CD4-positive, alpha-beta memory T cell (primary cell): ENCODE results near the gene ALK. TPM values are rescaled to one million over a fixed set of nuclear protein-coding genes. Genes with fewer than 3 reads are reported as not detected.

Experiments
- CTCF ChIA-PET: fragments of 350-600 bp; sonication (Branson Sonifier 250); formaldehyde crosslinking; loops from one replicate; lab custom pipeline; 2021; ENCODE audit warnings: inconsistent platforms; ENCODE audit not compliant: partially characterized antibody; lab: Charles Lee
- POLR2A ChIA-PET: fragments of 350-600 bp; sonication (Branson Sonifier 250); formaldehyde crosslinking; loops from one replicate; lab custom pipeline; 2021; ENCODE audit not compliant: partially characterized antibody; lab: Charles Lee
- DNase-seq, 5 donors: peaks; one replicate each; pipeline versions ENCODE4 v3.0.0 to v3.0.0-alpha.2; 2020 to 2022; ENCODE audit warnings: mixed read lengths in 1 of 5
- H3K27ac ChIP-seq: one replicate; pipeline ENCODE4 v1.7.0; 2013; ENCODE audit warnings: low read depth, low read length
- H3K27me3 ChIP-seq: 2 replicates; pipeline ENCODE4 v1.7.0; 2013; ENCODE audit warnings: mild to moderate bottlenecking, low read length, moderate library complexity; ENCODE audit not compliant: insufficient read depth
- H3K36me3 ChIP-seq: 2 replicates; pipeline ENCODE4 v1.7.0; 2013; ENCODE audit warnings: mild to moderate bottlenecking, low read length, moderate library complexity; ENCODE audit not compliant: insufficient read depth
- H3K4me1 ChIP-seq: 2 replicates; pipeline ENCODE4 v1.7.0; 2013; ENCODE audit warnings: mild to moderate bottlenecking, low read length, moderate library complexity; ENCODE audit not compliant: insufficient read depth
- H3K4me3 ChIP-seq, 2 donors: one replicate each; pipeline ENCODE4 v1.7.0; 2013; ENCODE audit warnings: low read length in 2 of 2, mild to moderate bottlenecking in 1 of 2
- H3K9me3 ChIP-seq, 2 donors: one replicate each; pipeline ENCODE4 v1.7.0; 2013; ENCODE audit warnings: low read length in 2 of 2, control low read depth in 1 of 2; ENCODE audit not compliant: control insufficient read depth in 1 of 2
- H3K27ac Mint-ChIP-seq, 7 donors: one replicate each; pipeline ENCODE4 v1.8.0; 2020 to 2021; ENCODE audit warnings: mixed read lengths in 7 of 7, mild to moderate bottlenecking in 6 of 7, inconsistent platforms in 3 of 7, moderate library complexity in 3 of 7
- H3K27me3 Mint-ChIP-seq, 2 donors: one replicate each; pipeline ENCODE4 v1.8.0; 2020 to 2021; ENCODE audit warnings: mixed read lengths in 2 of 2
- H3K36me3 Mint-ChIP-seq, 2 donors: one replicate each; pipeline ENCODE4 v1.8.0; 2020 to 2021; ENCODE audit warnings: mixed read lengths in 2 of 2, inconsistent platforms in 1 of 2, mild to moderate bottlenecking in 1 of 2
- H3K4me1 Mint-ChIP-seq, 4 donors: one replicate each; pipeline ENCODE4 v1.8.0; 2020 to 2021; ENCODE audit warnings: mixed read lengths in 4 of 4, mild to moderate bottlenecking in 1 of 4
- H3K4me3 Mint-ChIP-seq, 8 donors: one replicate each; pipeline ENCODE4 v1.8.0; 2020 to 2021; ENCODE audit warnings: mixed read lengths in 8 of 8, mild to moderate bottlenecking in 7 of 8, moderate library complexity in 6 of 8, inconsistent platforms in 3 of 8
- H3K9me3 Mint-ChIP-seq, 8 donors: one replicate each; pipeline ENCODE4 v1.8.0; 2020 to 2021; ENCODE audit warnings: mixed read lengths in 8 of 8, mild to moderate bottlenecking in 5 of 8, inconsistent platforms in 3 of 8, moderate library complexity in 1 of 8
- intact Hi-C: fragments of 100-400 bp; cut with micrococcal nuclease; formaldehyde crosslinking; loops from one replicate; pipeline ENCODE4 v1.15.1; 2023
- polyA plus RNA-seq, 2 donors: library from polyadenylated mRNA; unstranded; fragments of 300-500 nt; fragmentation: Illumina TruSeq; gene quantifications; one replicate each; pipeline ENCODE4 v1.2.3, GENCODE V29; 2021
- total RNA-seq, 2 experiments: library from RNA; stranded (reverse); gene quantifications; one replicate each; pipeline ENCODE4 v1.2.3, GENCODE V29; 2021

ALK gene
- total and polyA plus RNA-seq, 4 experiments from 2014 or later = 0.07 TPM; not detected in 3

DNA sequence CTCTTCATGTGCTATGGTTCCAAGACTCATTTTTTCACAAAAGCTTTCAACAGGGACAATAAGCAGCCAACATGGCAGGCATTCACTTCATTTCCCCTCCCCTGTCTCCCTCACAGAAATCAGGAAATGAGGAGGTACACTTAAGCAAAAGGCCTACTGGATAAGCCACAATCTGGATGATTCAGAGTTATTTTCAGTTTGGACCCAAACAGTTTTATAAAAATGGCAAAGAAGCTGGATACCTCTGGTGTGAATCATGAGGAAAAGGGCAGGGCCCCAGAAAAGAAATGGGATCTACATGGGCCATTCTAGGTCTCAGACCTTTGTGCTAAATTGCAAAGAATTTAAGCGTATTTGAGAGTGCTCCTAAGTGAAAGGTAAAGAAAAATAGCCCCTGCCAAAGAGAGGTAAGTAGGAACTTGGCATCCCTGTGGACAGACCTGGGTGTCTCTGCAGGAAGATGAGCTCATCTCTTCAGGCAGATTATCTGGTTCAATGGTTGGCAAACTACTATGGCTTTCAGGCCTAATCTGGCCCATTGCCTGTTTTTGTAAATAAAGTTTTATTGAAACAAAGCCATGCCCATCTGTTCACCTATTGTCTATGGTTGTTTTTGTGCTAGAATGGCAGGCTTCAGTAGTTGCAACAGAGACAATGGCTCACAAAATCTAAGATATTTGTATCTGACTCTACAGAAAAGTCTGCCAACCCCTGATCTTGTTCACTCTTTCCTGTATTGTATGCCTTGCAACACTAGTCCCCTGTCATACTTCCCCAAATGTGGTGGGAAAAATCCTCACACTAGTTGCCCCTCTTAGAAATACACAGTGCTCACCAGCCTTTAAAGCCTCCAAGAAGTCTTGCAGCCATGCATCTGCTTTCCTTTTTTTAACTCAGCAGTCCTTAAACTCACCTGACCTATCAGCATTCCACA, 315.0 kb downstream of the ALK start:
- CTCF ChIA-PET = no interaction called here
- H3K4me3 Mint-ChIP-seq = no peak overlapping the region

GRCh38 chr2:29603341-29603740, 318.0 kb downstream of the ALK start:
- no peaks in the 10 kb centered on the region for H3K4me1 Mint-ChIP-seq
- intact Hi-C loops = no loop called here
- Histone ChIP-seq H3K27me3 (no peaks in the 10 kb centered on the region), H3K4me3 (no peak overlapping the region), H3K9me3 (no peaks in the 10 kb centered on the region), H3K27ac (no peak overlapping the region), H3K4me1 (no peaks in the 10 kb centered on the region), H3K36me3 (no peaks in the 10 kb centered on the region)
- ChIA-PET POLR2A (no interaction called here), CTCF (no interaction called here)
- DNase-seq = no peak
- H3K9me3 Mint-ChIP-seq = no peaks in the 10 kb centered on the region
- H3K27ac Mint-ChIP-seq = no peak overlapping the region
- no peaks in the 10 kb centered on the region for H3K36me3 Mint-ChIP-seq
- H3K27me3 Mint-ChIP-seq = peaks cover 0 to 1% of the 10 kb centered on the region in 2 donors
- H3K4me3 Mint-ChIP-seq = no peak overlapping the region

More for the DNA sequence above, 315.0 kb downstream of the ALK start:
- no peak for DNase-seq
- H3K4me3 ChIP-seq = no peak overlapping the region
- H3K36me3 Mint-ChIP-seq = no peaks in the 10 kb centered on the region
- H3K9me3 Mint-ChIP-seq = no peaks in the 10 kb centered on the region
- H3K9me3 ChIP-seq = no peaks in the 10 kb centered on the region
- no peak overlapping the region for H3K27ac Mint-ChIP-seq
- intact Hi-C loops = no loop called here
- POLR2A ChIA-PET = no interaction called here
- no peaks in the 10 kb centered on the region for H3K27me3 ChIP-seq
- H3K27me3 Mint-ChIP-seq = peaks cover 4% of the 10 kb centered on the region in 2 donors
- H3K27ac ChIP-seq = no peak overlapping the region
- H3K36me3 ChIP-seq = no peaks in the 10 kb centered on the region
- no peaks in the 10 kb centered on the region for H3K4me1 ChIP-seq
- no peaks in the 10 kb centered on the region for H3K4me1 Mint-ChIP-seq

DNA sequence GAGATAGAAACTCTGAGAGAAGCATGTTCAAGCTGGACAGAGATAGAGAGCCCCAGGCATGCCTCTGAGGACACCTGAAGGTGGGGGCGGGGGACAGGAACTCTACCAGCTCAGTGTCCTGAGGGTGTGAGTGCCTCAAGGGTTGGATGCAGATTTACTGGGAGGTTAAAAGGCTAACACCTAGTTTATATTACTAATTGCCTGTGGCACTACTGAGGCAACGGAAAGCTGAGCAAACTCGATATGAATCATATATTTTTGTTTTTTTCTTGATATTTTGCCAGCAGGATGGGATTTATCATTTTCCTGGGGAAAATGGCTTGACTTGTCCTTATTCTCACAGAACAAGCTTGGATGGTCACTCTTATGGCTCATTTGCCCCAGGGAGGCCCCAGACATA, 319.5 kb downstream of the ALK start:
- Histone ChIP-seq H3K27me3 (no peaks in the 10 kb centered on the region), H3K27ac (no peak overlapping the region), H3K4me3 (no peak overlapping the region), H3K9me3 (no peaks in the 10 kb centered on the region), H3K36me3 (no peaks in the 10 kb centered on the region), H3K4me1 (no peaks in the 10 kb centered on the region)
- POLR2A ChIA-PET = no interaction called here
- H3K27me3 Mint-ChIP-seq = peaks cover 0 to 1% of the 10 kb centered on the region in 2 donors
- no peak overlapping the region for H3K27ac Mint-ChIP-seq
- CTCF ChIA-PET = no interaction called here
- H3K36me3 Mint-ChIP-seq = no peaks in the 10 kb centered on the region
- intact Hi-C loops = no loop called here
- DNase-seq = no peak
- no peaks in the 10 kb centered on the region for H3K9me3 Mint-ChIP-seq
- no peak overlapping the region for H3K4me3 Mint-ChIP-seq
- no peaks in the 10 kb centered on the region for H3K4me1 Mint-ChIP-seq

GRCh38 chr2:29601321-29601720, 320.1 kb downstream of the ALK start:
- no peaks in the 10 kb centered on the region for H3K27me3 ChIP-seq
- no peaks in the 10 kb centered on the region for H3K9me3 ChIP-seq
- ChIA-PET CTCF (interaction anchor here (0.8 kb wide), 1 partner anchor 16 kb away, joined by 3 read pairs; no protein-coding TSS in a partner anchor), POLR2A (no interaction called here)
- no peaks in the 10 kb centered on the region for H3K4me1 ChIP-seq
- no peak for DNase-seq
- no peaks in the 10 kb centered on the region for H3K36me3 Mint-ChIP-seq
- H3K4me3 Mint-ChIP-seq = no peak overlapping the region
- H3K27me3 Mint-ChIP-seq = peaks cover 0 to 1% of the 10 kb centered on the region in 2 donors
- no peaks in the 10 kb centered on the region for H3K4me1 Mint-ChIP-seq
- no peaks in the 10 kb centered on the region for H3K36me3 ChIP-seq
- H3K27ac Mint-ChIP-seq = no peak overlapping the region
- H3K9me3 Mint-ChIP-seq = no peaks in the 10 kb centered on the region
- H3K27ac ChIP-seq = no peak overlapping the region
- no peak overlapping the region for H3K4me3 ChIP-seq
- intact Hi-C loops = no loop called here

DNA sequence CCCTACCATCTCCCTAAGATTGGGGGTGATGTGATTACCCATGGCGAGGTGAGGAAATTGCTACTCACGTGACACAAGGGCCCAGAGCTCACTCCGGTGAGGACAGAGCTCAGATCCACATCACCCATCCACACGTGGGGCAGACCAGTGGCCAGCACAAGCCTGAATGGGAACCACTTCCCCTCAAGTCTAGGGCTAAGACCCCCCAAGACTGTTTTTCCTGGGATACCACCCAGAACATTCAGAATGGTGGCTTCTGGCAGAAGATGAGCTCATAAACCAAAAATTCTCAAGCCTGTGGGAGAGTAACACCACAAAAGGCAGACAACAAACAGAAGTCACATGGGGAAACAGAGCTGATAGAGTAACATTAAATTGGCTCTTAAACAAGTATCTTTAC, 321.4 kb downstream of the ALK start:
- Histone ChIP-seq H3K9me3 (no peaks in the 10 kb centered on the region), H3K4me1 (no peaks in the 10 kb centered on the region), H3K27me3 (no peaks in the 10 kb centered on the region), H3K4me3 (no peak overlapping the region), H3K36me3 (no peaks in the 10 kb centered on the region), H3K27ac (no peak overlapping the region)
- Mint-ChIP-seq H3K27me3 (peaks cover 2 to 5% of the 10 kb centered on the region in 2 donors), H3K4me3 (no peak overlapping the region), H3K4me1 (no peaks in the 10 kb centered on the region), H3K36me3 (no peaks in the 10 kb centered on the region), H3K9me3 (peaks cover 0 to 2% (median 0%) of the 10 kb centered on the region in 8 donors), H3K27ac (no peak overlapping the region)
- intact Hi-C loops = no loop called here
- no peak for DNase-seq
- ChIA-PET CTCF (no interaction called here), POLR2A (no interaction called here)

GRCh38 chr2:29598978-29599377, 322.4 kb downstream of the ALK start:
- Mint-ChIP-seq H3K36me3 (no peaks in the 10 kb centered on the region), H3K4me1 (no peaks in the 10 kb centered on the region), H3K4me3 (no peak overlapping the region), H3K27me3 (peaks cover 2 to 5% of the 10 kb centered on the region in 2 donors), H3K9me3 (peaks cover 0 to 2% (median 0%) of the 10 kb centered on the region in 8 donors), H3K27ac (no peak overlapping the region)
- ChIA-PET CTCF (no interaction called here), POLR2A (no interaction called here)
- DNase-seq = no peak
- no peaks in the 10 kb centered on the region for H3K9me3 ChIP-seq
- intact Hi-C loops = no loop called here
- no peak overlapping the region for H3K4me3 ChIP-seq
- H3K36me3 ChIP-seq = no peaks in the 10 kb centered on the region
- H3K27me3 ChIP-seq = no peaks in the 10 kb centered on the region
- no peak overlapping the region for H3K27ac ChIP-seq
- no peaks in the 10 kb centered on the region for H3K4me1 ChIP-seq

GRCh38 chr2:29597035-29597434, 324.4 kb downstream of the ALK start:
- DNase-seq = no peak
- intact Hi-C loops = no loop called here
- no peak overlapping the region for H3K27ac ChIP-seq
- Mint-ChIP-seq H3K9me3 (peaks cover 0 to 3% (median 0%) of the 10 kb centered on the region in 8 donors), H3K27me3 (peaks cover 2 to 5% of the 10 kb centered on the region in 2 donors), H3K4me3 (no peak overlapping the region), H3K4me1 (no peaks in the 10 kb centered on the region), H3K36me3 (no peaks in the 10 kb centered on the region), H3K27ac (no peak overlapping the region)
- ChIA-PET POLR2A (no interaction called here), CTCF (no interaction called here)
- no peaks in the 10 kb centered on the region for H3K9me3 ChIP-seq
- no peaks in the 10 kb centered on the region for H3K4me1 ChIP-seq
- no peaks in the 10 kb centered on the region for H3K36me3 ChIP-seq
- H3K27me3 ChIP-seq = no peaks in the 10 kb centered on the region
- no peak overlapping the region for H3K4me3 ChIP-seq
